Skeletal muscle satellite cell (primary cell): Measurements from ENCODE around the gene BCORL1. TPM values are rescaled to one million over a fixed set of nuclear protein-coding genes. Genes with fewer than 3 reads are reported as not detected.
A peak's percentile ranks its signal among the peaks of the same experiment; 100 is the strongest.

Experiments
- H3K27me3 ChIP-seq: 2 replicates; pipeline ENCODE4 v1.7.0; 2013; ENCODE audit warnings: low read length; ENCODE audit not compliant: control insufficient read depth, insufficient read depth
- H3K36me3 ChIP-seq: 2 replicates; pipeline ENCODE4 v1.7.0; 2013; ENCODE audit warnings: mild to moderate bottlenecking, control low read depth, low read length; ENCODE audit not compliant: insufficient read depth
- H3K4me1 ChIP-seq: 2 replicates; pipeline ENCODE4 v1.7.0; 2013; ENCODE audit warnings: low read length; ENCODE audit not compliant: control insufficient read depth, insufficient read depth
- H3K4me2 ChIP-seq: 2 replicates; pipeline ENCODE4 v1.7.0; 2013; ENCODE audit warnings: mild to moderate bottlenecking, low read length
- H3K4me3 ChIP-seq: 2 replicates; pipeline ENCODE4 v1.7.0; 2013; ENCODE audit warnings: low read length
- H3K9ac ChIP-seq: 2 replicates; pipeline ENCODE4 v1.7.0; 2013; ENCODE audit warnings: mild to moderate bottlenecking, low read depth, low read length, moderate library complexity
- H3K9me3 ChIP-seq: replicated peaks from 2 replicates; pipeline ENCODE4 v1.7.0; 2013; ENCODE audit warnings: mild to moderate bottlenecking, control low read depth, low read length
- total RNA-seq: library from RNA; depleted of rRNA; stranded (reverse); fragments of >200 nt; gene quantifications from 2 replicates; pipeline ENCODE4 v1.2.3, GENCODE V29; 2012; rRNA removed

Gene BCORL1, protein sequence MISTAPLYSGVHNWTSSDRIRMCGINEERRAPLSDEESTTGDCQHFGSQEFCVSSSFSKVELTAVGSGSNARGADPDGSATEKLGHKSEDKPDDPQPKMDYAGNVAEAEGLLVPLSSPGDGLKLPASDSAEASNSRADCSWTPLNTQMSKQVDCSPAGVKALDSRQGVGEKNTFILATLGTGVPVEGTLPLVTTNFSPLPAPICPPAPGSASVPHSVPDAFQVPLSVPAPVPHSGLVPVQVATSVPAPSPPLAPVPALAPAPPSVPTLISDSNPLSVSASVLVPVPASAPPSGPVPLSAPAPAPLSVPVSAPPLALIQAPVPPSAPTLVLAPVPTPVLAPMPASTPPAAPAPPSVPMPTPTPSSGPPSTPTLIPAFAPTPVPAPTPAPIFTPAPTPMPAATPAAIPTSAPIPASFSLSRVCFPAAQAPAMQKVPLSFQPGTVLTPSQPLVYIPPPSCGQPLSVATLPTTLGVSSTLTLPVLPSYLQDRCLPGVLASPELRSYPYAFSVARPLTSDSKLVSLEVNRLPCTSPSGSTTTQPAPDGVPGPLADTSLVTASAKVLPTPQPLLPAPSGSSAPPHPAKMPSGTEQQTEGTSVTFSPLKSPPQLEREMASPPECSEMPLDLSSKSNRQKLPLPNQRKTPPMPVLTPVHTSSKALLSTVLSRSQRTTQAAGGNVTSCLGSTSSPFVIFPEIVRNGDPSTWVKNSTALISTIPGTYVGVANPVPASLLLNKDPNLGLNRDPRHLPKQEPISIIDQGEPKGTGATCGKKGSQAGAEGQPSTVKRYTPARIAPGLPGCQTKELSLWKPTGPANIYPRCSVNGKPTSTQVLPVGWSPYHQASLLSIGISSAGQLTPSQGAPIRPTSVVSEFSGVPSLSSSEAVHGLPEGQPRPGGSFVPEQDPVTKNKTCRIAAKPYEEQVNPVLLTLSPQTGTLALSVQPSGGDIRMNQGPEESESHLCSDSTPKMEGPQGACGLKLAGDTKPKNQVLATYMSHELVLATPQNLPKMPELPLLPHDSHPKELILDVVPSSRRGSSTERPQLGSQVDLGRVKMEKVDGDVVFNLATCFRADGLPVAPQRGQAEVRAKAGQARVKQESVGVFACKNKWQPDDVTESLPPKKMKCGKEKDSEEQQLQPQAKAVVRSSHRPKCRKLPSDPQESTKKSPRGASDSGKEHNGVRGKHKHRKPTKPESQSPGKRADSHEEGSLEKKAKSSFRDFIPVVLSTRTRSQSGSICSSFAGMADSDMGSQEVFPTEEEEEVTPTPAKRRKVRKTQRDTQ (N-terminal part only)
- 2.0 TPM in 2 replicates for total RNA-seq

DNA sequence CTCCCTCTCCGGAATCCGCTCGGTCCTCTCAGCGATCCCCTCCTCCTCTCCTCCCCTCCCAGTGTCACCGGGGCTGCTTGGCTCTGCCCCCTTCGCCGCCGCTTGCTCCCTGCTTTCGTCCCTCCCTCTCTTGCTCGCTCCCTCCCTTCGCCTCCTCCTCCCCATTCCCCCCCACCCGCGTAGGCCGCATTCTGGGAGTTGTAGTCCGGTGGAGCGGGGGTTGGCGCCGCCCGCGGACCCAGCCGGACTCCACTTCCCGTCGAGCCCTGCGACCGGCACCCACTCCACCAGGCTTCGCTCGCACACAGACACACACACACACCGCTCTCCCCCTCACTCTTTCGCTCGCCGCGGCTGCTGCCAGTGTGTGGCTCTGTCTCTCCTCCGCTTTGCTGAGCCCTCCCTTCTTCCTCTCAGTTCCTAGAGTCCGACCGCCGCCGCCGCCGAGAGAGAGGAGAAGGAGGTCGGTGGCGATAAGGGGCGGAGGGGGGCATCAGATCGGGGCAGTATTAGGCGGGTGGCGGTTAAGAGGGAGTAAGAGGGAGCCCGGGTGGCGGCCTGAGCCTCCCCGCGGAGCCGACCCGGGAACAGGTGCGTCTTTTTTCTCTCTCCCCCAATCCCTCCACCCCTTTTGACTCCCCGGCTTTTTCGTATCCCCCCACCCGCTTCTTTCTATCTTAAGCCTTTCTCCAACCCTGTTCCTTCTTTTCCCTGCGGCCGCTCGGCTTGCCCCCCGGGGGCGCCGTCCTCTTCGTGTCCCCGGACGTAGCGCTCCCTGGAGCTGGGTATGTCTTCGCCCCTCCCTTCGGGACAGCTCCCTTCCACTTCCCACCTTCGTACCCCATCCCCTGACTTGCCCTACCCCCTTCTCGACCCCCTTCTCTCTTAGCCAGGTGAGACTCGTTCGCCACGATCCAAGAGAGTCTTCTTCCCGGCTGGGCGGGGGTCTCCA is at the start of gene BCORL1:
Gene BCORL1 (plus strand): TSS at position 336 of the 952 bp plus-strand sequence. CDS start 22,597 bp downstream, outside the sequence.
- peak within 1 kb of the TSS; percentile 41 for H3K9ac ChIP-seq
- no peaks in the 10 kb centered on the region for H3K9me3 ChIP-seq
- no peaks in the 10 kb centered on the region for H3K4me1 ChIP-seq
- peak within 1 kb of the TSS; percentile 70 for H3K4me3 ChIP-seq
- no peaks in the 10 kb centered on the region for H3K36me3 ChIP-seq
- no peak within 1 kb of the TSS for H3K4me2 ChIP-seq
- H3K27me3 ChIP-seq = no peaks in the 10 kb centered on the region

DNA sequence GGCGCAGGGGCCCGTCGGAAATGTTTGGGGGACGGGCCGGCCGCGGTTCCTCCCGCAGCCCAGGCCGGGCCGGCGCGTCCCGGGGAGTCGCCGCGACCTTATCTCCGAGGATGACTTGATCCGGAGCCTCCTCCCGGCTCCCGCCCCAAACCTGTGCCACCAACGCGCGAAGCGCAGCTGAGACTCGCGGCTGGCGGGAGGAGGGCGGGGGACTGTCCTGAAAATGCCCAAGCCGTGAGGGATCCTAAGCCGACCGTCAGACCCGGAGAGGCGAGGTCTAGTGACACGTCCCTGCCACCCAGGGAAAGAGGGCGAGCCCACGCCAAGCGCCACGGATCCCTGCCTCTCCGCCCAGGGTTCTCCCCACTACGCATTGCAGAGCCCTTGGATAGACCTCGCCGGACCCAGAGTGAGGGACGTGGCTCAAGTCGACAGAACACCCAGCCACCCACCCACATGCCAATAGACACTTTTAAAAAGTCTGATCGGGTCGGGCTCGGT is 49.6 kb upstream of the BCORL1 start:
- H3K4me1 ChIP-seq = no peaks in the 10 kb centered on the region
- H3K9me3 ChIP-seq = no peaks in the 10 kb centered on the region
- H3K4me3 ChIP-seq = peak overlapping the region; percentile 67
- H3K4me2 ChIP-seq = peak overlapping the region; percentile 77
- peak overlapping the region; percentile 72 for H3K9ac ChIP-seq
- peaks cover 12% of the 10 kb centered on the region for H3K27me3 ChIP-seq
- no peaks in the 10 kb centered on the region for H3K36me3 ChIP-seq

DNA sequence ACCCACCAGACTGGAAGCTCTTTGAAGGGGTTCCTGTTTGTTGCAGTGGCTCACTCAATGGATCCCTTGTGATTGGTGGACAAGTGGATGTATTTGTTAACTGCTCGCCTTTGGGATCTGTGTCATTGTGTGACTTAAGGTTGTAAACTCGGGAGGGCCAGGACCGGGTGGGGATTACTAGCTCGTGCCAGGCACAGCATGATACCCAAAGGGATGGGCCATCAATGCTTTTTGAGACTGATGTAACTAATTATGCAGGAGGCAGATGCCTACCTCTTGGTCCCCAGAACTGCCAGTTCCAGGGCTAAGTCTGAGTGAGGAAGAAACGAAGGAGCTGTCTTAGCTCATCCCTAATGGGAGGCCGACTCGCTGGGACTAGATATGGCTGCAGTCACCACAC is 48.7 kb upstream of the BCORL1 start:
- no peak overlapping the region for H3K4me2 ChIP-seq
- no peaks in the 10 kb centered on the region for H3K4me1 ChIP-seq
- no peaks in the 10 kb centered on the region for H3K36me3 ChIP-seq
- peaks cover 18% of the 10 kb centered on the region for H3K27me3 ChIP-seq
- H3K4me3 ChIP-seq = no peak overlapping the region
- no peak overlapping the region for H3K9ac ChIP-seq
- H3K9me3 ChIP-seq = no peaks in the 10 kb centered on the region

DNA sequence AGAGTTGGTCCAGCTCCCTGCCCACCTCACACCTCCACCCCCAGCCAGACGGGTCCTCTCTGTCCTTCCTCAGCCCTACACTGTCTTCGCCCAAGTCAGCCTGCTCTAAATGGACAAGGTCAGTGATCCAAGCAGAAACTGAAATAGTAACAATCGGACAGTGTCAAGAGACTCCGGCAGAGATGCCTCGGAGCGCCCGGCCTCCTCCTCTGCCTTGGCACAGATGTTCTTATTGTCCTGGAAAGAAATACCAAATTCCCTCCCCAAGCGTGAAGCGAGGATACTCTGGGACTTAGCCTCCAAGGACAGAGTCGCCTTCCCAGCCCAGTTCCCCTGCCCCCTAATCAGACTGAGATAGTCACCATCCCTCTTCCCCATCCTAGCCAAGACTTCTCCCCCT is 48.0 kb upstream of the BCORL1 start:
- no peak overlapping the region for H3K9ac ChIP-seq
- H3K4me1 ChIP-seq = no peaks in the 10 kb centered on the region
- no peak overlapping the region for H3K4me3 ChIP-seq
- H3K27me3 ChIP-seq = peaks cover 21% of the 10 kb centered on the region
- no peak overlapping the region for H3K4me2 ChIP-seq
- H3K36me3 ChIP-seq = no peaks in the 10 kb centered on the region
- H3K9me3 ChIP-seq = no peaks in the 10 kb centered on the region

DNA sequence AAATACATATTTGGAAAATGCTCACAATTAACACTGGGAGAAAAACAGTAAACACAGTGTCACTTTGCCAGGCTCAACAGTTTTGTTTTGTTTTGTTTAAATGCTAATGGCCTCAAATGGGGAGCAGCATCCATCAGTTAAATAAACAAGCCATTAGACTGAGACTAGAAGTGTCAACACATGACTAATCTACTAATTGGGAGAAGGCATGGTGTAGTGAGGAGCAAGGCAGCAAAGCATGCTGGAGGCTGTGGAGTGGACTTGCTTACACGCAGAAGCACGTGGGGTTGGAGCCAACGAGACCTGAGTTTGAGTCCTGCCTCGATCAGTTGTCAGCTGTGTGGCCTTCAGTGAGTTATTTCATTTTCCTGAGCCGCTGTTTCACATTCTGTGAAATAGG is 47.5 kb upstream of the BCORL1 start:
- Histone ChIP-seq H3K4me2 (no peak overlapping the region), H3K9me3 (no peaks in the 10 kb centered on the region), H3K4me1 (no peaks in the 10 kb centered on the region), H3K4me3 (no peak overlapping the region), H3K27me3 (peaks cover 26% of the 10 kb centered on the region), H3K9ac (no peak overlapping the region), H3K36me3 (no peaks in the 10 kb centered on the region)

DNA sequence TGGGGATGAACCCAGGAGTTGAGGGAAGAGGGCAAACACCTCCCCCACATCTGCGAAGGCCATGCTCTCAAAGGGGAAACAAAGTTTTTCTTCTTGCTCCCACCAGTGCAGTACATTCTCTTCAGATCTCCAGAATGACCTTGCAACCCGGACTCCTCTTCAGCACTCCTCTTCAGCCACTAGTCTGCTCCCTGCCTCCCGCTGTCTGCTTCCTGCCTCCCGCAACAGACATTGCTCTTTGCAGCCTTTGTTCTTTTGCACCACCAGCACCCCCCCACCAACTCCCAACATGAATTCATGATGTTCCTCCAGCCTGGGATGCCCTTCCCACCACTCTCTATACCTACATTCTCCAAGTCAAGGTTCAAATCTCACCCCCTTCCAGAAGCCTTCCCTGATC is 44.4 kb upstream of the BCORL1 start:
- H3K9me3 ChIP-seq = no peaks in the 10 kb centered on the region
- no peaks in the 10 kb centered on the region for H3K4me1 ChIP-seq
- no peaks in the 10 kb centered on the region for H3K36me3 ChIP-seq
- no peak overlapping the region for H3K4me2 ChIP-seq
- no peak overlapping the region for H3K4me3 ChIP-seq
- H3K27me3 ChIP-seq = peaks cover 32% of the 10 kb centered on the region
- H3K9ac ChIP-seq = no peak overlapping the region

DNA sequence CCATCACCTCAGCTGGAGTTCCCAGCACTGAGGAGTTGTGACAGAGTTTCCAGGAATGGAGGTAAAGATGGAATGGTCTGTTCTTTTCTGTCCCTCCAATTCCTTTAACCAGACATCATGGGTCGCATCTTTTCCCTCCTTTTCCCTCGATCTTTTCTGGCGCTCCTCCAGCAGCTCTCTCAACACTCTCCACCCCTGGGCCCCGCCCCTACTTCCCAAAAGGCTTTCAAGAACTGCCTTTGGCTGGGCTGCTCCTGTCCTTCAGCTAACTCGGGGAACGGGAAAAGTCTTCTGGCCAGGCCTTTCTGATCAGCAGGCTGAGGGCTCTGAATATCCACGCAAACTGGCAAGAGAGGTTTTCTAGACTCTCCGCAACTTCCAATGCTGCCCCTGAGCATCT is 42.4 kb upstream of the BCORL1 start:
- H3K9me3 ChIP-seq = no peaks in the 10 kb centered on the region
- no peak overlapping the region for H3K4me2 ChIP-seq
- H3K27me3 ChIP-seq = peaks cover 26% of the 10 kb centered on the region
- H3K9ac ChIP-seq = no peak overlapping the region
- H3K4me3 ChIP-seq = no peak overlapping the region
- no peaks in the 10 kb centered on the region for H3K36me3 ChIP-seq
- no peaks in the 10 kb centered on the region for H3K4me1 ChIP-seq

DNA sequence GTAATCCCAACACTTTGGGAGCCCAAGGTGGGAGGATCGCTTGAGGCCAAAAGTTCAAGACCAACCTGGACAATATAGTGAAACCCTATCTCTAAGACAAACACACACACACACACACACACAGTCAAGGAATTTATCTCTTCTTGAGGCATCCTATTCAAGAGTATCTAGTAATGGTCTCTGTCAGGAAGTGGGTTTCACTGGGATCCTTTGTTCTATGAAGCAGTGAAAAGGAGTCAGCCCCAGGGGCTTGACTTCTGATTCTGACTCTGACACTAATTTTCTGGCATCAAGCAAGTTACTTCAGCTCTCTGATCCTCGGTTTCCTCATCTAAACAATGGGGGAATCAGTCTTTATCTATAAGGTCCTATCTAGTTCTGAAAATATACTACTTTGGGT is 41.7 kb upstream of the BCORL1 start:
- no peak overlapping the region for H3K4me2 ChIP-seq
- peaks cover 24% of the 10 kb centered on the region for H3K27me3 ChIP-seq
- H3K4me3 ChIP-seq = no peak overlapping the region
- no peaks in the 10 kb centered on the region for H3K4me1 ChIP-seq
- no peaks in the 10 kb centered on the region for H3K9me3 ChIP-seq
- no peak overlapping the region for H3K9ac ChIP-seq
- H3K36me3 ChIP-seq = no peaks in the 10 kb centered on the region

DNA sequence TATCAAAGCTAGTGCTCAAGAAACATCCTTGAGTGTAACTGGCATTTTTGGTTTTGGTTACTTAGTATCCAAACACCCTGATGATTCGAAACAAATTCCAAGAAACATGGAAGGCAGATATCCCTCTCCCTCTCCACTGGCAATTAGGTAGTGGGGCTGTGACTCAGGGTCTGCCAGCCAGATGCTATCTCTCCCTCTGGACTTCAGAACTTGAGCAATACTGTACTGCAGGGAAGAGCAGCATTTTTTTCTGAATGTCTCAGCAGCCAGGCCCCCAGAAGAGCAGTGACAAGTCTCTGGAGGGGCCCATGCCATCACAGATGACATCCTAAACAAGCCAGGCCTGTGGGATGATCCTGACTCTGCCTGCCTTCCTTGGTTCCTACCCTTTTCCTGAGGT is 37.3 kb upstream of the BCORL1 start:
- peaks cover 4% of the 10 kb centered on the region for H3K27me3 ChIP-seq

DNA sequence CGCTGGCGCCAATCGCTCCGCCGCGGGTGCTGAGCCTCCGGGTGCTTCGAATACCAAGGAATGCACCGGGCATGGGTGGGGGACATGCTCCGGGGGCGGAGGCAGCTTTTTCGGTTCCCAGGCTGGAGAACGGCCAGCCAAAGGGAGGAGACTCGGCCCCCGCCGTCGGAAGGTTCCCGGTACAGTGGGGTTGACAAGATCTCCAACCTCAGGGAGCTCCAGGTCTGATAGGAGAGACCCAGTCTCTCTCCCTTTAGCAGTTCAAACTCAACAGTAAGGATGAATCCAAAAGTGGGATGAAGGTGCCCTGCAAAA is 29.1 kb upstream of the BCORL1 start:
- H3K4me1 ChIP-seq = peaks cover 3% of the 10 kb centered on the region
- peak overlapping the region; percentile 82 for H3K4me2 ChIP-seq
- H3K4me3 ChIP-seq = no peak overlapping the region
- no peaks in the 10 kb centered on the region for H3K9me3 ChIP-seq
- peaks cover 3% of the 10 kb centered on the region for H3K27me3 ChIP-seq
- no peak overlapping the region for H3K9ac ChIP-seq
- no peaks in the 10 kb centered on the region for H3K36me3 ChIP-seq

More for the DNA sequence above, 37.3 kb upstream of the BCORL1 start:
- Histone ChIP-seq H3K4me2 (no peak overlapping the region), H3K4me1 (no peaks in the 10 kb centered on the region), H3K9me3 (no peaks in the 10 kb centered on the region), H3K4me3 (no peak overlapping the region), H3K36me3 (no peaks in the 10 kb centered on the region), H3K9ac (no peak overlapping the region)
